IPS-15b (cell line): ENCODE measurements around the gene RSAD2.
"Not testable (repeated sequence)": the region's sequence is repeated elsewhere in the genome, so short reads cannot be mapped to it uniquely, and the experiment has no call there.

Source experiments
- H3K27me3 ChIP-seq: one replicate; pipeline ENCODE4 v1.6.1; 2013; ENCODE audit warnings: low read length; ENCODE audit not compliant: control insufficient read depth, insufficient read depth
- H3K36me3 ChIP-seq: one replicate; pipeline ENCODE4 v1.6.1; 2013; ENCODE audit warnings: low read length; ENCODE audit not compliant: control insufficient read depth, insufficient read depth
- H3K4me1 ChIP-seq: one replicate; pipeline ENCODE4 v1.6.1; 2013; ENCODE audit warnings: mild to moderate bottlenecking, low read length; ENCODE audit not compliant: control insufficient read depth, insufficient read depth
- H3K4me3 ChIP-seq: one replicate; pipeline ENCODE4 v1.5.1; 2013; ENCODE audit warnings: low read depth, low read length
- H3K9ac ChIP-seq: one replicate; pipeline ENCODE4 v1.6.1; 2013; ENCODE audit warnings: low read depth, mild to moderate bottlenecking, low read length
- H3K9me3 ChIP-seq: one replicate; pipeline ENCODE4 v1.6.1; 2013; ENCODE audit warnings: mild to moderate bottlenecking, low read length; ENCODE audit not compliant: control insufficient read depth, insufficient read depth

Gene RSAD2

DNA sequence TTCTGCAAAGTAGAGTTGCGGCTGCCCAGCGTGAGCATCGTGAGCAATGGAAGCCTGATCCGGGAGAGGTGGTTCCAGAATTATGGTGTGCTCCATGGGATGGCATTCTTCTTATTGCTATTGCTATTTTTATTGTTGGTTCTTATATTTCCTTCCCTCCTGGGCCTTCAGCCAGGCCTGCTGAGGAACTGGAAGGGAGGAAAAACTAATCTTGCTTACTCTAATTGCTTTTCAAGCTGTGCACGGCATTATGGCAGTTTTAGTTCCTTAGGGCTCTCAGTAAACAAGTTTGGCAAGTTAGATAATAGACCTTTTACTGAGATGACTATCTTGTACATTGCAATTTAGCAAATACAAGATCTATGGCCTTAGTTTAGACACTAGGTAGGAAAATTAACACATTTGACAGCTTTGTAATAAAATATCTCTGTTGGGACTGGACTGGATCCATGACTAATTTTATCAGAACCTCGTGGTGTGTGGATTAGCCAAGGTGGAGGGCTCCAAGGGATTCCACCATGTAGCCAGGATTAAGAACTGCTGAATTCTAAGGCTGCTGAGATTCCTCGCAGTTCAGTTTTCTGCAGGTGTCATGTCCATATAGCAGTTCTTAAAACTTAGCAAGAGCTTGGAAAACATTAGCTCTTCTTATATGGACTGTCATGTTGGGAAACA is 6.0 kb downstream of the RSAD2 start:
- Histone ChIP-seq H3K4me3 (no peak overlapping the region), H3K9me3 (no peaks in the 10 kb centered on the region), H3K4me1 (no peaks in the 10 kb centered on the region), H3K36me3 (no peaks in the 10 kb centered on the region), H3K27me3 (no peaks in the 10 kb centered on the region), H3K9ac (no peak overlapping the region)

DNA sequence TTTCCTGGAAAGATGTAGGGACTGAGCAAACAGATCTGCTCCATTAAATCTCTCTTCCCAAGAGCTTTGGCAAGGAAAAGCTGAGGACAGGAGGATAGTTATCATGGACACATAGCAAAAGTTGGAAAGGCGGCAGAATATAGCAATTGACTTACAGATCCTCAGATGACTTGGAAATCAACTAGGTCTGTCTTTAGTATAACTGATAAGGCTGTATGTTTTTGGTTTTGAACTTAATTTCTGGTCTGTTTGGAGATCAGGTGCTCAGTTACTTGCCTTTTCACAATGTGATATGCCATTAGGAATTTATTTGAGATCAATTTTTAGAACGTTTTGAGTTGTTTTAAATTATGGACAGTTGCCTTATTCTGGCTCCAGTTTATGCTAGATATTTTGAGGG is 8.0 kb downstream of the RSAD2 start:
- H3K9ac ChIP-seq = no peak overlapping the region
- no peaks in the 10 kb centered on the region for H3K27me3 ChIP-seq
- H3K4me3 ChIP-seq = no peak overlapping the region
- no peaks in the 10 kb centered on the region for H3K36me3 ChIP-seq
- no peaks in the 10 kb centered on the region for H3K4me1 ChIP-seq
- H3K9me3 ChIP-seq = no peaks in the 10 kb centered on the region

DNA sequence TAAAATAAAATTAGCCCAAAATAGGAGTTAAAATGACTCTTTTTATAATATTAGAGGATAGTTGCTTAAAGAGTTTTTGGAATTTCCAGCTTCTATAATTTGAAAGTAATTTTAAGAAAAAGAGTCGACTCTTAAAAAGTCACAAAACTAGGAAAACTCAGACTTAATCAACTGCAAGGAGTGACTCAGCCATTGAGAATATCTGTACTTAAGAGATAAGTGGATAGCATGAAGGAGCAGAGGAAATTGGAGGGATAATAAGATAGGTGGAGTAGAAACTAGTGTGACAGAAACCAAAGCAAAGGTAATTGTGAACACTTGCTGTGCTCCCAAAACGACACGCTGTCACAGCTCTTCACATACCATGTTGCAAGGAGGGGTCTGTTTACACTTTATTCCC is 8.4 kb downstream of the RSAD2 start:
- Histone ChIP-seq H3K4me1 (no peaks in the 10 kb centered on the region), H3K36me3 (no peaks in the 10 kb centered on the region), H3K9ac (no peak overlapping the region), H3K27me3 (no peaks in the 10 kb centered on the region), H3K4me3 (no peak overlapping the region), H3K9me3 (no peaks in the 10 kb centered on the region)

GRCh38 chr2:6887751-6888192 is 10.2 kb downstream of the RSAD2 start:
- Histone ChIP-seq H3K4me1 (no peaks in the 10 kb centered on the region), H3K9me3 (no peaks in the 10 kb centered on the region), H3K4me3 (no peak overlapping the region), H3K9ac (no peak overlapping the region), H3K36me3 (no peaks in the 10 kb centered on the region), H3K27me3 (no peaks in the 10 kb centered on the region)

DNA sequence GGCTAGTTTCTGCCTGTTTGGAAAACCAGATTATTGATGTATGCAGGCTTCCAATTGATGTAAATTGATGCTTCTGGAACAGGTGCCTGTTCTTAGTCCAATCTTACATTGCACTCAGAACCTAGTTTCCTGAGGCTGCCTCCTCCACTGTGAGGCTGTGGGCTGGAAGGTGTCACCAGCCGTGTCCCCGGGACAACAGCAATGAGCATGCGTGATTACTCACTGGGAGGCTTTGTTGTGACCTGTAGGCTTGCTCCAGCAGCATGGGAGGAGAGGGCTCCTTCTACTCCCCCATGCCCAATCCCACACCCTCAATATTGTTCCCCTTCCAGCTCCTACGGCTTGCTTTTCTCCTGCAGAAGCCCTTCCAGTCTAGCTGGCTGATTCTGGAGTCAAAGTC is 11.1 kb downstream of the RSAD2 start:
- no peaks in the 10 kb centered on the region for H3K4me1 ChIP-seq
- no peaks in the 10 kb centered on the region for H3K27me3 ChIP-seq
- H3K9ac ChIP-seq = no peak overlapping the region
- no peaks in the 10 kb centered on the region for H3K36me3 ChIP-seq
- no peaks in the 10 kb centered on the region for H3K9me3 ChIP-seq
- H3K4me3 ChIP-seq = no peak overlapping the region

- Histone ChIP-seq H3K9ac (no peak overlapping the region), H3K36me3 (no peaks in the 10 kb centered on the region), H3K27me3 (no peaks in the 10 kb centered on the region), H3K9me3 (no peaks in the 10 kb centered on the region), H3K4me3 (no peak overlapping the region), H3K4me1 (no peaks in the 10 kb centered on the region)
Measured at GRCh38 chr2:6893876-6894482, 16.4 kb downstream of the RSAD2 start.

- Histone ChIP-seq H3K9ac (no peak overlapping the region), H3K9me3 (no peaks in the 10 kb centered on the region), H3K27me3 (no peaks in the 10 kb centered on the region), H3K4me3 (no peak overlapping the region), H3K4me1 (no peaks in the 10 kb centered on the region), H3K36me3 (no peaks in the 10 kb centered on the region)
Measured at GRCh38 chr2:6896930-6897759, 19.6 kb downstream of the RSAD2 start.

- H3K27me3 ChIP-seq, H3K9ac ChIP-seq, H3K4me3 ChIP-seq, H3K36me3 ChIP-seq, H3K4me1 ChIP-seq, H3K9me3 ChIP-seq: not testable (repeated sequence)
Measured at GRCh38 chr2:6902581-6902980, 25.0 kb downstream of the RSAD2 start.

DNA sequence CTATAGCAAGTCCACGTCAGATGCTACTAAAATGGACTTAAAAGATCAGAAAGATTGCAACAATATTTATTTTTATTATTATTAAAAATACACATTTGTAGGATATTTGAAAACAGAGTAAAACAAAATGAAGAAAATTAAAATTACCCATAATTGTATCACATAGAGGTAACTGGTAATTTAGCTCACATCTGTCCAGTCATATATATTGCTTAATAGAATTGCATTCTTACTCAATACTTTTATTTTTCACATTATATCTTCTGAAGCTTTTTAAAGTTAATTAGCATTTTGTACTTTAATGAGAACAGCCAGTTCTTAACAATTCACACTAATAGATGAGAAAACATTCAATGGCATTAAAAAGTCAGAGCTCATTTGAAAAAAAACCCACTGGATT is 28.1 kb downstream of the RSAD2 start:
- H3K27me3 ChIP-seq = no peaks in the 10 kb centered on the region
- H3K9me3 ChIP-seq = no peaks in the 10 kb centered on the region
- no peaks in the 10 kb centered on the region for H3K4me1 ChIP-seq
- no peak overlapping the region for H3K4me3 ChIP-seq
- no peak overlapping the region for H3K9ac ChIP-seq
- no peaks in the 10 kb centered on the region for H3K36me3 ChIP-seq

GRCh38 chr2:6906165-6906741 is 28.7 kb downstream of the RSAD2 start:
- Histone ChIP-seq H3K4me3 (no peak overlapping the region), H3K36me3 (no peaks in the 10 kb centered on the region), H3K4me1 (no peaks in the 10 kb centered on the region), H3K9ac (no peak overlapping the region), H3K9me3 (no peaks in the 10 kb centered on the region), H3K27me3 (no peaks in the 10 kb centered on the region)

DNA sequence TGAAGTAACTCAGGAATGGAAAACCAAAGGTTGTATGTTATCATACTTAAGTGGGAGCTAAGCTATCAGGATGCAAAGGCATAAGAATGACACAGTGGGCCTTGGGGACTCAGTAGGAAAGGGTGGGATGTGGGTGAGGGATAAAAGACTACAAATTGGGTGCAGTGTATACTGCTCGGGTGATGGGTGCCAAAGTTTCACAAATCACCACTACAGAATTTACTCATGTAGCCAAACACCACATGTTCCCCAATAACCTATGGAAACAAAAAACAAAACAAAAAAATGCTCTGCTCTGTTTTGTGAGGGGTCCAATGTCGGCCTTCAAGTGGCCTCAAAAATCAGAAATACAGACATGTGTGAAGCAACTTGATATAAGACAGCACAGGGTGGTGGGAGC is 30.7 kb downstream of the RSAD2 start:
- no peaks in the 10 kb centered on the region for H3K27me3 ChIP-seq
- no peak overlapping the region for H3K9ac ChIP-seq
- no peaks in the 10 kb centered on the region for H3K36me3 ChIP-seq
- no peaks in the 10 kb centered on the region for H3K4me1 ChIP-seq
- H3K9me3 ChIP-seq = no peaks in the 10 kb centered on the region
- no peak overlapping the region for H3K4me3 ChIP-seq
